Subcutaneous abdominal adipose tissue (tissue), 5 donors: ENCODE data around the gene TP53TG3D.
"Not testable (repeated sequence)": the region's sequence is repeated elsewhere in the genome, so short reads cannot be mapped to it uniquely, and the experiment has no call there.

ENCODE experiments used
- H3K27ac ChIP-seq: one replicate; pipeline ENCODE4 v1.7.0; 2013; ENCODE audit warnings: low read depth, mild to moderate bottlenecking, inconsistent platforms, low read length, moderate library complexity
- H3K27me3 ChIP-seq, 5 donors: one replicate each; pipeline ENCODE4 v1.7.0; 2013; ENCODE audit warnings: low read length in 5 of 5, inconsistent platforms in 1 of 5; ENCODE audit not compliant: control insufficient read depth in 5 of 5, insufficient read depth in 4 of 5
- H3K36me3 ChIP-seq, 5 donors: one replicate each; pipeline ENCODE4 v1.7.0; 2013; ENCODE audit warnings: low read length in 5 of 5; ENCODE audit not compliant: control insufficient read depth in 5 of 5, insufficient read depth in 5 of 5
- H3K4me1 ChIP-seq, 5 donors: one replicate each; pipeline ENCODE4 v1.7.0; 2013; ENCODE audit warnings: low read length in 5 of 5, mild to moderate bottlenecking in 3 of 5, moderate library complexity in 1 of 5; ENCODE audit not compliant: control insufficient read depth in 5 of 5, insufficient read depth in 5 of 5
- H3K4me3 ChIP-seq, 5 donors: one replicate each; pipeline ENCODE4 v1.7.0; 2013; ENCODE audit warnings: low read length in 5 of 5, low read depth in 1 of 5
- H3K9ac ChIP-seq, 5 donors: one replicate each; pipeline ENCODE4 v1.7.0; 2013; ENCODE audit warnings: low read length in 5 of 5, mild to moderate bottlenecking in 4 of 5, moderate library complexity in 3 of 5
- H3K9me3 ChIP-seq, 5 donors: one replicate each; pipeline ENCODE4 v1.7.0; 2013; ENCODE audit warnings: low read length in 5 of 5; ENCODE audit not compliant: control insufficient read depth in 5 of 5
- donor health status: healthy.
- donor health status: healthy.
- donor health status: healthy.
- donor health status: healthy.
- donor health status: healthy.

The TP53TG3D gene

DNA sequence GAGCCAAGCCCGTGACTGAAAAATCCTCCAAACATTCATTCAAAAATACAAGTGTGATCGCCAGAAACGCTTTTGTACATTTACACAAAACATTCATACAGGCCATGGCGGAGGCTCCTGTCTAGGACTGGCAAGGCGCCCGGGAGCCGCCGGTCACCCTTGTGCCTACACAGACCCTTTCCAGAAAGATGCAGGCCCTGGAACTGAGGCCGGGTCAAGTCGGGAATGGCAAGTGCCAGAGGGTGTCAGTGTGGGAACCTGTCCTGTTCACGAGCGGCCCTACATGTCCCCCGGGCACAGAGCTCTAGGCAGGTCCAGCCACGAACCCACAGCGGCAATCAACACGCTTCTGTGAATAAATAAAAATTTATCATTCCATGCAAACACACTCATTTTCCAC, 36.1 kb downstream of the TP53TG3D start:
- not testable (repeated sequence) for H3K9me3 ChIP-seq, H3K27ac ChIP-seq, H3K9ac ChIP-seq, H3K4me1 ChIP-seq, H3K27me3 ChIP-seq, H3K4me3 ChIP-seq, H3K36me3 ChIP-seq

GRCh38 chr16:32302776-32303175, 49.7 kb downstream of the TP53TG3D start:
- not testable (repeated sequence) for H3K27me3 ChIP-seq, H3K4me1 ChIP-seq, H3K9me3 ChIP-seq, H3K9ac ChIP-seq, H3K4me3 ChIP-seq, H3K27ac ChIP-seq, H3K36me3 ChIP-seq
